ENCODE measurements around the gene ARHGAP42.
"Not testable (repeated sequence)": the region's sequence is repeated elsewhere in the genome, so short reads cannot be mapped to it uniquely, and the experiment has no call there.

The ARHGAP42 gene

DNA sequence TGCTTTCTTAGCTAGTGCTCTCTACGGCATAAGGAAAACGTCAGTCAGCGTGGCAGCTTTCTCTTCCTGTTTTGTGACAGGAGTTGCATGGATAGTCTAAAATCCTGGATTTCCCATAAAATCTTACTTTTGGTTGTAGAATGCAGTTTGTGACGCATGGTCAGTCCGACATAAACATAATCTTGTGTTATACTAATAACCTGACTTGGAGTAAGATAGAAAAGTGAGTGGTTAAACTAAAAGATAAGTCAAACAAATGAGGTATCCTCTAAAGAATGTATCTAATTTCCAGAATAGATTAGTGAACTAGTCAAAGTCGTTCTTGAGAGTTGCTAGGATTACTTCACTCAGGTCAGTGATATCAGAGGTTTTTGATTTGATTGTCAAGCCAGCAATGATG is 285.0 kb downstream of the ARHGAP42 start:
- DNase-seq (no peak), ATAC-seq (no peak)

DNA sequence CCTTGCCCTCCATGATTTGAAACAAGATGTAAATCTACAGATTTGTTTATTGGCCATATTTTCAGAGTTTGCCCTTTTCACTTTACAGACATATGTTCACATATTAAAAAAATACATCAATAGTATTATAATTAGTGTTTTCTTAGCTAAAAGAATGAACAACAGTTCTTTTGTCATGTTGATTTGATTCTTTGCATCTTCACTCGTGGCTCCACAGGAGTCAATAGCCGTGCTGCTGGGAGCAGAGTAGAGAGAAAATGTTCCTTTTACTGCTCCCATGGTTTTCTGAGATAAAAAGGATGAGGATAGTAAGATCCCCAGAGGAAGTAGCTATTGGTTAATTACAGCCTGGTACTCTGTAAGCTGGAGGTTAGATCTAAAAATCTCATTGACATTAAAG is 291.4 kb downstream of the ARHGAP42 start:
- DNase-seq (no peak), ATAC-seq (no peak)

- no peak for DNase-seq
- ATAC-seq = no peak
Measured at GRCh38 chr11:100978939-100979338, 291.9 kb downstream of the ARHGAP42 start.

- no peak for DNase-seq
- no peak for ATAC-seq
Measured at GRCh38 chr11:100980156-100980555, 293.1 kb downstream of the ARHGAP42 start.

DNA sequence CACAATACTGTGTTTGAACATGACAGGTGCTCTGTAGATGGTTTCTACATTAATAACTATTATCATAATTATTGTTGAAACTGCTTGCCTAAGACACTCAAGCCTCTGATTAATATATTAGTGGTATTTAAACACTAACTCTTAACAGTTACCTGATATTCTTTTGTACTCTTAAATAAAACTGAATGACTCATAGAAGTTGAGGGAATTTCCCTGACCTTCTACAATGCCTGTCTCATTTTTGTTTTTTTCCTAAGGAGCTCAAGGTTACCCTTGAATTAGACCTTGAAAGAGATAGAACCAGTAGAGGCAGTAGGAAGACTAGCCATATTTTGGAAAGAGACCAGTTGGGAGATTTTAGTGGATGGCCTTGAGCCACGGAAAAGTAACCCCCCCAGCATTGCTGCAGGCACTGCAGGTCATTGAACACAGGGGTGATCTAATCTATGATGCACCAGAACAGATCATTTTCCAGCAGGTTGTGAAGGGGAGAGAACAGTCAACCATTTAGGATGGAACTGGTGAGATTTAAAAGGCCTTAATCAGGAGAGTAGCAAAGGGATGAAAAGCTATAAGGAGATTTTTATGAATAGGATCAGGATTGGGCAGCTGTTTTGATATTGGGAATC is 294.2 kb downstream of the ARHGAP42 start:
- DNase-seq (no peak), ATAC-seq (no peak)

DNA sequence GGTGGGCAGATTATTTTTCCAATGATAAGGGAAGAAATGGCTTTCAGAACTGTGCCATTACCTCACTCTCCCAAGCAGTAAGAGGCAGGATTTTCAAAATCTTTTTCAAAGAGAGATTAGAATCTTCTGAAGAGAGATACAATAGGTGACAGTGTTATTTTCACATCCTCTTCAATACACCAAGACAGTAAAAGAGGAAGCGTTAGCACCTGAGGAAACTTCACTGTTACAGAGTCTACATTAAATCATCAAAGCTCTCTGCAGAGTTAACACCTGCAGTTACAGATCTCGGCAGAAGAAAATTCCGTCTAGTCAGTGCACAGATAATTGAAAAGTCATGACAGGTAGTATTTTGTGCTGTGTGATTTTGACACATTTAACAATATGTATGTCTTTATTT is 297.6 kb downstream of the ARHGAP42 start:
- no peak for DNase-seq
- no peak for ATAC-seq

GRCh38 chr11:100990931-100991330 is 303.8 kb downstream of the ARHGAP42 start:
- DNase-seq (no peak), ATAC-seq (no peak)

DNA sequence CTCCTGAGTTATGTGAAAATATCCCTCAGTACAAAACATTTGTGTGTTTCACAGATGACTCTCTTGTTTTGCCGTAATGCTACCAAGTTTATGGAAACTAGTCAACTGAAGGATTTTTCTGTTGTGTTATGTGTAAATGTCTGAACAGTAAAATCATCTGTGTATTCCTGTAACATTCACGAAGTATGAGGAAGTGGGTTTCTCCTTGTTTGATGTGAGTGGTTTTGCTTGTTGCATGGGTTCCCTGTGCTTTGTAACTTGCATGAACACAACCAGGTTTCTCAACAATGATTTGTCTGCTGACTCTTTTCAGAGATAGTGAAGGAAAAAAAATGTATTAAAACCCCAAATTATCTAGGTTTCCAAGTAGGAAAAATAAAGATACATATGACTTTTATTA is 304.5 kb downstream of the ARHGAP42 start:
- DNase-seq (no peak), ATAC-seq (no peak)

DNA sequence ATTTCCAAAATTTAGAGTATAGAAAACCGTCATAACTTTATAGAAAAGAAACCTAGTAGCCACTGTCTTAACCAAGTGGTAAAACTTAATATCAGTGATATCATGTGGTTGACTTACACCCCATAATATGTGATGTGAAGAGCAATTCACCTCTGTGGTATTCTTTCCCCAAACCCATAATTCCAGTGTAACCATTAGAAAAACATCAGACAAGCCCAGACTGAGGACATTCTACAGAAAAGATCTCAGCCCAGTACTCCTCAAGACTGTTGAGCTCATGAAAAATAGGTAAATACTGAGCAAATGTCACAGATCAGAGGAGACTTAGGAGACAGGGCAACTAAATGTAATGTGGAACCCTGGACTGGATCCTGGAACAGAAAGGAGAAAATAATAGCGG is 307.9 kb downstream of the ARHGAP42 start:
- no peak for ATAC-seq
- DNase-seq = no peak

DNA sequence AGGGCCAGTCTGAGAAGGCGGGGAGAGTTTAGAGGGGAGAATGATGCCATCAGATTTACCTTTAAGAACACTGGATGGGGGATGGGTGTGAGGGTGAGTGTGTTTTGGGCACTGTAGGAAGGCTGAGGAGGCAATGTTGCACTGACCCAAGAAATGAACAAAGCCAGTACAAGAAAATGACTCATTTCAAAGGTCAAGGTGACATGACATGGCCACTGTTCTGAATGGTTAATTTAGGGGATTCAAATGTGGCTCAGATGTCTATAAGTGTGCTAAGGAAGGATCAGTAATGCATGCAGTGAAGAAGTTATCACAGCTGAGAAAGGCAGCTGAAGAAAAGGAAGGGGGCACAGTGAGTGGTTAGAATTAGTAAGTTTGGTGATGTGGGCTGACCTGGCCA is 312.7 kb downstream of the ARHGAP42 start:
- no peak for DNase-seq
- no peak for ATAC-seq

GRCh38 chr11:101003468-101003867 is 316.4 kb downstream of the ARHGAP42 start:
- ATAC-seq (no peak), DNase-seq (no peak)

DNA sequence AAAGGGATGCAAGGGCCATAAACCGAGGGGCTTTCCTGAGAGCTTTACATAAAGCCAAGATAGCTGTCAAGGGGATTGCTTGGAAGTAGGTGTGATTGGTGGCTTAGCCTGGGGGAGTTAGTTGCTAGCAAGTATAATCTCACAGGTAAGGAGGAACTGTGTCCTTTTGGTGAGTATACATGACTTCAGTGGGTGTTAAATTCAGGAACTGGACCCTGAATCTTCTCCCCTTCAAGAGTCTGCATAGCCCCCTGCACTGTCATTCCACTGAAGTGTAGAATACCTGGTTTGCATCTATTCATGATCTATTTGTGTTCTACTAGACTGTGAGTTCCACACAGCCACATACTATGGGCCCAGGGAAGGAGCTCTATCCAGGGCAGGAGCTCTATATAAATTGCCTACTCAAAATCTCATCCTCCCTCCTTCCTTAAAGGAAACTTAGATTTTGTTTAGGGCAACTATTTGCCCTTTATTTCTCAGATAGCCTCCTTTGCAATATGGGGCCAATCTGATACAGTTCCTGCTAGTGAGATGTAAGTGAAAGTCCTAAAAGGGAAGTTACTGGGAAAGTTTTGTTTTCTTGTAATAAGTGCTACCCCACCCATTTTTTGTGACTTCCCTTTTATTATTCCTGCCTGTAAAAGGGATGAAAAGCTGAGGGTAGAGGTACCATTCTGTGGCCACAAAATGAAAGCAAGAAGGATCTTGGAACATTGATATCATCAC is 322.0 kb downstream of the ARHGAP42 start:
- DNase-seq (no peak), ATAC-seq (no peak)

GRCh38 chr11:101009690-101010055 is 322.6 kb downstream of the ARHGAP42 start:
- no peak for DNase-seq
- ATAC-seq = no peak

- no peak for ATAC-seq
- DNase-seq = no peak
Measured at GRCh38 chr11:101010899-101011298, 323.8 kb downstream of the ARHGAP42 start.

DNA sequence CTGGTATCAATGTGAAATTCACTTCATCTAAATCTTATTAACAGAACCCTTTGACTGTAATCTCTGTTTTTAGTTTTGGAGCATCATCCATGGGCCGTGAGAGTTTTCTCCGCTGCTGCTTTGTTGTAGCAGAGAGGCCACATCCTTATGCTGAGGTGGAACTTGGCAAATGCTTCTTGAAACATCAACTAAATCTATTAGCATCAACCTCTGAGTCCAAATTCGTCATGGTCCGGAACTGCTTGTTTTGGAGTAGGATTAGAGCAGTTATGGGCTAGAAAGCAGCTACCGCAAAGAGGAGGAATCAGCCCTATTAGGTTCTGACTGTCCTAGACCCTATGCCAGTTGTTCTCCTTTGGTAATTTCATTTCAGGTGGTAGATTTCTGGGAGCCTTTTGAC is 324.8 kb downstream of the ARHGAP42 start:
- ATAC-seq (no peak), DNase-seq (no peak)

GRCh38 chr11:101013702-101014101 is 326.6 kb downstream of the ARHGAP42 start:
- DNase-seq, ATAC-seq: not testable (repeated sequence)

- ATAC-seq = no peak
Measured at GRCh38 chr11:101014600-101015285, 327.7 kb downstream of the ARHGAP42 start.

DNA sequence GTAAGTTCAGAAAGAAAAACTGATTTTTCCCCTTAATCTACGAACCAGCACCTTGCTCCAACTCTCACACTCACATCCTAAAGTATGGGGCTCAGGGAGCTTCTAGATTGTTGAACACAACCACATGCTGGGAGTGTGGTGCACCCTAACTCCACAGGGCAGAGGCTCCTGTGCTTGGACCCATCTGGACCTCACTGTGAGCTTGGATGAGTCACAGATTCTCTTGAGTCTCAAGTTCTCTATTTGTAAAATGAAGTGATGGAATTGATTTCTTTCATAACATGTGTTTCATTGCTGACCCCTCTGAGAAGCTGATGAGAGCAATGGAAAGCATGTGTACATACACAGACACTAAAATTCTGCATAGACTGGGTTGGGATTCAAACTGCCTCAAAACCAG is 332.8 kb downstream of the ARHGAP42 start:
- ATAC-seq (no peak), DNase-seq (no peak)

More at GRCh38 chr11:101014600-101015285, 327.7 kb downstream of the ARHGAP42 start:
- DNase-seq = no peak

- ATAC-seq (no peak), DNase-seq (no peak)
Measured at GRCh38 chr11:101022256-101022655, 335.2 kb downstream of the ARHGAP42 start.

- no peak for ATAC-seq
- DNase-seq = no peak
Measured at GRCh38 chr11:101028644-101029043, 341.6 kb downstream of the ARHGAP42 start.

- ATAC-seq (no peak), DNase-seq (no peak)
Measured at GRCh38 chr11:101030015-101030414, 342.9 kb downstream of the ARHGAP42 start.

- no peak for ATAC-seq
- DNase-seq = no peak
Measured at GRCh38 chr11:101030692-101031091, 343.6 kb downstream of the ARHGAP42 start.

DNA sequence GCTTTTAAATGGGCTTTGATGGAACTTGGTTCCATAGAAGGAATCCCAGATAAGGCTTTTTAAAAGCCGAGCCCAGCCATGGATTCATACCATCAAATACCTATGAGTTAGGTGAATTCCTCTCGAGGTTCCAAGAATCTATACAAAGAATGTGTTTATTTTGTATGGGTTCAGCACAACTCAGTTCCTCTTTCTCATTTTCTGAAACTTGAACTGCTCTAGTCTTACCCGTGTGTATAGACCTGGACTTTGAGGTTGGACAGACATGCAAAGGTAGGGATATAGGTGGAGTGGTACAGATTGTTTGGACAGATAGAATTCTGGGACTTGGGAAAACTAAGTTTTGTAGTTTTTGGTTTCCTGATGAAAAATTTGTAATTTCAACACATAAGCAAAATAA is 344.6 kb downstream of the ARHGAP42 start:
- DNase-seq (no peak), ATAC-seq (no peak)

GRCh38 chr11:101032991-101033390 is 345.9 kb downstream of the ARHGAP42 start:
- DNase-seq = no peak
- no peak for ATAC-seq

All from stimulated activated naive CD8-positive, alpha-beta T cell treated with anti-CD3 and anti-CD28 coated beads, Interleukin-15, Interleukin-2, amounts not matched to agents 100 U/mL and 50 U/mL, for 24 hours (primary cell).